ENCODE measurements around the gene PTGS1.
"Not testable (repeated sequence)": the region's sequence is repeated elsewhere in the genome, so short reads cannot be mapped to it uniquely, and the experiment has no call there.

The PTGS1 gene

DNA sequence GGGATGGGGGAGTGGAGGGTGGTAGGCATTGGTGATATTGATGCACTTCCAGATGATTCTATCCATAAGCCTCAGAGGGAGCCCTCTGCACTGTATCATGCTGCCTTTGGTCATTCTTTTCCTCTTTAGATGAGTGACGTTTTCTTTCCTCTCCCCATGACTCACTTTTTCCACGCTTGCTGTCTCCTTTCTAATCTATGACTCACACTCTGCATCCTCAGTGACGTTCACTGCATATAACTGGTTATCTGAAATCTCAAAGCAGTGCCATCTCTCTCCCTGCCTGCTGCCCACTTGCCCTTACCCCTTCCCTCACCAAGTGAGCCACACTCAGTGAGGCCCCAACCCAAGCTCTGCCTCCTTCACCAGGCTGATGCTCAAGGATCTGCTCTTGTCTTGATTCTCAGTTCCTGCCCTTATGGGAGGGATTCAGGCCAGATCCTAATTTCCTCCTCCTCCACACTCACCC, 31.6 kb downstream of the PTGS1 start:
- DNase-seq: no peak

DNA sequence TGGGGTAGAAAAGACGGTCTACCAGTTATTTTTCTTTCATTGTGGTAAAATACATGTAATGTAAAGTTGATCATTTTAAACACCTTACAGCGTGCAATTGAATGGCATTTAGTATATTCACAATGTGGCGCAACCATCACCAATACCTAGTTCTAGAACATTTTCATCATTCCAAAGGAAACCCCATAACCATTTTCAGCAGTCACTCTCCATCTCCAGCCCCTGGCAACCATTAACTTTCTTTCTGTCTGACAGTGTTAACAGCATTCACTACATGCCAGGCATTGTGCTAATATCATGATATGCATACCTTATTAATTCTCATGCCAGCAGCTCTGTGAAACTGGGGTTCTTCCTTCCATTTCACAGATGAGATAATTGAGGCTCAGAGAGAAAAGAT, 32.0 kb downstream of the PTGS1 start:
- no peak for DNase-seq

DNA sequence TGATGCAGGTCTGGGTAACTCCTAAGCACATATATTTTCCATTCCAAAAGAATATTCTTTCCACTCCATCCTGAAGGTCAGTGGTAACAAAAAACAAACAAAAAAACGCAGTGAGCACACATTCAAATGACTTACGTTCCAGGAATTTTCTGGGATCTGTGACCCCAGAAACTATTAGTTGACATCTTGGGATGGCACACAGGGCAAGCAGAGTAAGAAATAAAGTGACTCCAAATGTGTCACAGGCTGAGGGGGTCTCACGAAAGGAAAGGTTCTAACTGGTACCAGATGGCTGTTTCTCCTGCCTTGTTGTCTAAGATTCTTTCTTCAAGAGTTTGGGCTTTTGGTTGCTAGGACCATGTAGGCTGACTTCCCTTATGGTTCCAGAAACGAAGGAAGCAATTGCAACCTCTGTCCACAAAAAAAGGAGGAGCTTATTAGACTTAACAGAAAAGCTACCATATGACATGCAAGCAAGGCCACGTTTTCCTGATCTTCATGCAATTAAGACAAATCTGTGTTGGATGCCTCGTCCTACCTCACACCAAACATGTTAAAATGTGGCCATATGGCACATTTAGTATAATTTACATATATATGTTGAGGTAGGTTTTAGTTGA, 32.7 kb downstream of the PTGS1 start:
- DNase-seq: no peak

DNA sequence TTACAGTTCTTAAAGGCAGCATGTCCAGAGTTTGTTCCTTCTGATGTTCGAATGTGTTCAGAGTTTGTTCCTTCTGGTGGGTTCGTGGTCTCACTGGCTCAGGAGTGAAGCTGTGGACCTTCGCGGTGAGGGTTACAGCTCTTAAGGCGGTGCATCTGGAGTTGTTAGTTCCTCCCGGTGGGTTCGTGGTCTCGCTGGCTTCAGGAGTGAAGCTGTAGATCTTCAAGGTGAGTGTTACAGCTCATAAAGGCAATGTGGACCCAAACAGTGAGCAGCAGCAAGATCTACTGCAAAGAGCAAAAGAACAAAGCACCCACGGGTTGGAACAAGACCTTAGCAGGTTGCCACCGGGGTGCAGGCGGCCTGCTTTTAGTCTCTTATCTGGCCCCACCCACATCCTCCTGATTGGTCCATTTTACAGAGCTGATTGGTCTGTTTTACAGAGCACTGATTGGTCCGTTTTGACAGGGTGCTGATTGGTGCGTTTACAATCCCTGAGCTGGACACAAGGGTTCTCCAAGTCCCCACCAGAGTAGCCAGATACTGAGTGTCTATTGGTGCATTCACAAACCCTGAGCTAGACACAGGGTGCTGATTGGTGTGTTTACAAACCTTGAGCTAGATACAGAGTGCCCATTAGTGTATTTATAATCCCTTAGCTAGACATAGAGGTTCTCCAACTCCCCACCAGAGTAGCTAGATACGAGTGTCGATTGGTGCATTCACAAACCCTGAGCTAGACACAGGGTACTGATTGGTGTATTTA, 34.7 kb downstream of the PTGS1 start:
- not testable (repeated sequence) for DNase-seq

DNA sequence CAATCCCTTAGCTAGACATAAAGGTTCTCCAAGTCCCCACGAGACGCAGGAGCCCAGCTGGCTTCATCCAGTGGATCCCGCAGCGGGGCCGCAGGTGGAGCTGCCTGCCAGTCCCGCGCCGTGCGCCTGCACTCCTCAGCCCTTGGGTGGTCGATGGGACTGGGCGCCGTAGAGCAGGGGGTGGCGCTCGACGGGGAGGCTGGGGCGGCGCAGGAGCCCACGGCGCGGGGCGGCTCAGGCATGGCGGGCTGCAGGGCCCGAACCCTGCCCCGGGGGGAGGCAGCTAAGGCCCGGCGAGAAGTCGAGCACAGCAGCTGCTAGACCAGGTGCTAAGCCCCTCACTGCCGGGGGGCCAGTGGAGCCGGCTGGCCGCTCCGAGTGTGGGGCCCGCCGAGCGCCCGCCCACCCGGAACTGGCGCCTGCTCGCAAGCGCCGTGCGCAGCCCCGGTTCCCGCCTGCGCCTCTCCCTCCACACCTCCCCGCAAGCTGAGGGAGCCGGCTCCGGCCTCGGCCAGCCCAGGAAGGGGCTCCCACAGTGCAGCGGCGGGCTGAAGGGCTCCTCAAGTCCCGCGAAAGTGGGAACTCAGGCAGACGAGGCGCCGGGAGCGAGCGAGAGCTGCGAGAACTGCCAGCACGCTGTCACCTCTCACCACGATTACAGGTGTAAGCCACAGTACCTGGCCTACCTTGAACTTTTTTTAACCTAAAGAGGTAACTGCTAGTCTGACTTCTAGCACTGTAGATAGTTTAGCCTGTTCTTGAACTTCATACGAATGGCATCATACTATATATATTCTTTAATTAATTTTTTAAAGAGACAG, 35.5 kb downstream of the PTGS1 start:
- DNase-seq: no peak

DNA sequence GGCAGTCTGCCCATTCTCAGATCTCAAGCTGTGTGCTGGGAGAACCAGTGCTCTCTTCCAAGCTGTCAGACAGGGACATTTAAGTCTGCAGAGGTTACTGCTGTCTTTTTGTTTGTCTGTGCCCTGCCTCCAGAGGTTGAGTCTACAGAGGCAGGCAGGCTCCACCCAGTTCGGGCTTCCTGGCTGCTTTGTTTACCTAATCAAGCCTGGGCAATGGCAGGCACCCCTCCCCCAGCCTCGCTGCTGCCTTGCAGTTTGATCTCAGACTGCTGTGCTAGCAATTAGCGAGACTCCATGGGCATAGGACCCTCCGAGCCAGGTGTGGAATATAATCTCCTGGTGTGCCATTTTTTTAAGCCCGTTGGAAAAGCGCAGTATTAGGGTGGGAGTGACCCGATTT, 43.3 kb downstream of the PTGS1 start:
- DNase-seq: not testable (repeated sequence)

DNA sequence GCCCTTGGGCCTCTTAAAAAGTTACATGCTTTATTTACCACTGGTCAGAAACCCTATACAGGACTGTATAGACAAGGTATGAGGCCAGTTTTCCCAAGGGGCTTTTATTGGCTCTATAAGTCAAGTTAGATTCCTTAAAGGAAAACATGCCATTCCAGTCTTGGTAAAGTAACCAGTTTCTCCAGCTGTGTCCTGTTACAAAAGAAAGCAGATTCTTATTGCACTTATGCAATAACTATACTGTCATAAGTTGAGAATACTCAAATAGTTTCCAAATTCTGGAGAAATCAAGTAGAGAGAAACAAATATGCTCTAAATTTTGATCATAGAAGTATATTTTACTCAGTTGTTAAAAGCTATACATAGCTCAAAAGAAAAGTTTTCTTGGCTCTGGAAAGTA, 47.2 kb downstream of the PTGS1 start:
- no peak for DNase-seq

DNA sequence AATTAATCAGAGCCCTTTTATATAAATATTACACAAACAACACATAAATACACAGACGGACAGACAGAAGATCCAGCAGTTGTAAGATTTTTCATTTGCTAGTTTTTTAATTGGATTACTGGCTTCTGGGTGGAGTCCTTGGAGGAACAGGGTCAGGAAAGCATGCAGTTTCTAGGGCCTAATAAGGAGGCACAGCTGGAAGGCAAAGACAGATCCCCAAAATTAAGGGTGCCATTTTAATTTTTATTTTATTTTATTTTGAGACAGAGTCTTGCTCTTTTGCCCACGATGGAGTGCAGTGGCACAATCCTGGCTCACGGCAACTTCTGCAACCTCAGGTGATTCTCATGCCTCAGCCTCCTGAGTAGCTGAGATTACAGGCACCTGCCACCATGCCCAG, 49.5 kb downstream of the PTGS1 start:
- DNase-seq: no peak

DNA sequence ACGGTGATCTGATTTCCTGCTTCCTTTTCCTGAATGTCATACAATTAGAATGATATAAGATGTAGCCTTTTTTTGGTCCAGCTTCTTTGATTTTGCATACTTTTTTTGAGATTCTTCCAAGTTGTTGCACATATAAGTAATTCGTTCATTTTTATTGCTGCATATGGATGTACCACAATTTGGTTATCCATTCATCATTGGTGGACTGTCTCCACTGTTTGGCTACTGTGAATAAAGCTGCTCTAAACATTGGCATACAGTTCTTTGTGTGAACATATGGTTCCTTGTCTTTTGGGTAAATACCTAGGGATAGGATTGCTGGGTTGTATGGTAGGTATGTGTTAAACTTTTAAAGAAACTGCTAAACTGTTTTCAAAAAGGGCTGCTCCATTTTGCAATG, 54.3 kb downstream of the PTGS1 start:
- DNase-seq: no peak

DNA sequence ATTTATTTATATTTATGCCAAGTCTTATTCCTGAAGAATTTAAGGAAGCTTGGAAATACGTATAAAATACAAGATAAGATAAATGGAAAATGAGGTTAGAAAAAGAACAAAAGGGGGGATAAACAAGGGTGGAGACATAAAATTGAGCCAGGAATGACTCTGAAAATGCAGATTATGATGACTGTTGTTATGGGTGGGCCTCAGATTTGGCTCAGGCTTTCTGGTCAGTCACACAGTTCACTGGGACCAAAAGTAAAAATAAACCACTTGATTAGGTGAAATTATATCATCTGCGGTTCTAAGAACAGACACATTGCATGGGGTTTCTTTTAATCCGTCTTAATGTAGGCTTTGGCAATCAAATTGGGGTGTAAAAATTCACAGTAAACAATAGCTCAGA, 55.9 kb downstream of the PTGS1 start:
- no peak for DNase-seq

DNA sequence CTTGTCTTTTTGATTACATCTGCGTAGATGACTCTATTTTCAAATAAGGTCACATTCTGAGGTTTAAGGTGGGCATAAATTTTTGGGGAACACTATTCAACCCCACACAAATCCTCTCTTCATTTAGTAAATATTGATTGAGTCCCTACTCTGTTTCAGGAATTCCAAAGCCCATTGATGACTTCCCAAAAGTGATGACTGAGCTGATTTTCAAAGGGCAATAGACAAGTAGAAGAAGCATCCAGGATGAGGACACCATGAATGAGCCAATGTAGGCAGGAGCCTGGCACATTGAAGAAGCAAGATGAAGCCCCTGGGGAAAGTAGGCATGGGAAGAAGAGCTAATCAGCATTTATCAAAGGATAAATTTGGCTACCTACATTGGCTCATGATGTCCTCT, 71.7 kb downstream of the PTGS1 start:
- no peak for DNase-seq

DNA sequence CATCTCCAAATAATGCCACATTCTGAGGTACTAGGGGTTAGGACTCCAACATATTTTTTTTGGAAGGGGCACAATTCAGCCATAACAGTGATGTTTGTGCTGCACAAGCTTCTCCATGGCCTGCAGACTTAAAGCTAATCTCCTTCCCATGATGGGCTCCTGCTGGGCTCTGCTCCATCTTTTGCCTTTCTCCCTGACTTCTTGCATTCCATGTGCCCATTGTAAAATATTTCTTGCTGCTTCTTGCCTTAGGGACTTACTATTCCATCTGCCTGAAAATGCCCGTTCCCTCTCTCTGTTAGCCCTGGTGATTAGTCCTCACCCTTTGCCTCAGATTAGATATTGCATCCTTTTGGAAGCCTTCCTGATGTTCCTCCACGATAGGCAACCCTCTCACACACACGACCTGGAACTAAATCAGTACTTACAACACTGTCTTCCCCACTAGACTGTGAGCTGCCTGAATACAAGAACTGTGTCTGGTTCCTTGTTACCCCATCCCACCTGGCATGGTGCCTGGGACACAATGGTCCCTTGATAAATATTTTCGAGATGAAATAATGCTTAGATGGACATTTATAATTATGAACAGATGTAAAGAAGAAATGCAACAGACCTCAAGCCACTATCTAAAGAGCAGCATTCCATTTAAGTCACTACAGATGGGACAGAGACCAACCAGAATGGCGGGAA, 73.4 kb downstream of the PTGS1 start:
- DNase-seq: no peak
